GM18499 (cell line): ENCODE results near the gene TMEM107.

Source experiments
- ATAC-seq: cut with Tn5 transposase; IDR thresholded peaks from one replicate; pipeline ENCODE4 v1.9.1; 2021; ENCODE audit warnings: moderate number of reproducible peaks; ENCODE audit not compliant: insufficient read depth, unreplicated experiment

TMEM107 gene

DNA sequence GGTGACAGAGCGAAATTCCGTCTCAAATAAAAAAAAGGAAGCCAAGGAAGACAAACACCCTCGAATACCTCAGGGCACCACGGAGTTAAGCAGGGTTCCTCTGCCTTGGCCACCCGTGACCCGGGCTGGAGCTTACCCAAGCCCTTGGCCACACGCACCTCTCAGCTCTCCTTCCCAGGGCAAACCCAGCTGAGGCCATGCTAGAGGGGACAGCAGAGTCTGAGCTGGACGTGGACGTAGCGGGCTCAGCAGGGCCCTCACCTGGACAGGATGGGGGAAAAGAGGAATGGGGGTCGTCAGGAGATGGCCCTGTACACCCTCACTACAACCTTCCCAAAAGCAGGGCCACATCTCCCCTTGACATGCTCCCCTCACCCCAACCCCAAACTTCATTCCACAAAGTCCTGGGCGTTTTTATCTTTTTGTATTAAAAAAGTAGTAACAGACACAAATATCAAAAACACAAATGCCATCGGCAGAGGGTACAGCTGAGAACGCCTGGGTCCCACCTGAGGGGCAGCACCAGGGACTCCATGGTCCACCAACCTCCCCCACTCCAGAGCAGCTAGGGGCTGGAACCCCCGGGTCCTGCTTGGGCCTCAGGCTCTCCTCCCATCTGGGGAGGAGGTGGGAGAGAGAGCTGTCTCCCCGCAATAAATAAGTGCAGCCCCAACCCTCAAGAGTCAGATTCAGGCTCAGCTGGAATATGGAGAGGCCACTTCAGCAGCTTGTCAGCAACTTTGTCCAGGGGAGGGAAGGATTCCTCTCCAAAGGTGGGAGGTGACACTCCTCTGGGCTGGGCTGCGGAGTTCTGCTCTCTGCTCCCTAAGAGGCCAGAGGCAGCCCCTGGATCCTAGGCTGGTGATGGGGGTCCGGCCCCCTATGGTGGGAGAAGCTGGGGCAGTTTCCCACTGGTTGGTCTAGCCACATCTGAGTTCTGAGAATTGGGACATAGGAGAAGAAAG lies 35.8 kb downstream of the TMEM107 start:
- no peak for ATAC-seq

DNA sequence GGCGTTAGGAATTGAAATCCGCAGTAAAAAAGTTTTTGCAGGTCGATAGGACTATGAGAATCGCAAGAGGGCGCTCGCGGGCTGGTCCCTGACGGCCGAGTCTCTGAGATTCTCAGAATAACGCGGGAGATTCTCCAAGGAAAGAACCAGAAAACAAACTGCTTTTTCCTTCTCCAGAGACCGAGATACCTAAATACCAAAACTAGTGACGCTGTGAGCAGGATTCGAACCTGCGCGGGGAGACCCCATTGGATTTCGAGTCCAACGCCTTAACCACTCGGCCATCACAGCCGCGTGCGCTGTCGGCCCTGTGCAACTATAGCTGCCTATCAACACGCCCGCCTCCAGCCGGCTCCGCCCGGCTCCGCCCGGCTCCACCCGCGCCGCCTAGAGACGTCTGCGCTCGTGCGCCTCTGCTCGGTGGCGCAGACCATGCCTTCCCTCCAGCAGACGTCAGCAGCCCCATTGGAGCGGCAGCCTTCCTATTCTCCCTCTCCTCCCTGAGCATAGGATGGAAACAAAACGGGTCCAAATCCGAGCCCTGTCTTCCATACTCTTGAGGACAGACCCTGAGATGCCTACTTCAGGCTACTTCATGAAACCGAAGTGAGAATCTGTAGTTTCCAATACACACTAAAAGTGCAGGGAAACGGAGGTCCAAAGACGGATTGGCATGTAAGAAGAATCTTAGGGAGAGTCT lies 37.4 kb downstream of the TMEM107 start:
- peak; percentile 41 for ATAC-seq

DNA sequence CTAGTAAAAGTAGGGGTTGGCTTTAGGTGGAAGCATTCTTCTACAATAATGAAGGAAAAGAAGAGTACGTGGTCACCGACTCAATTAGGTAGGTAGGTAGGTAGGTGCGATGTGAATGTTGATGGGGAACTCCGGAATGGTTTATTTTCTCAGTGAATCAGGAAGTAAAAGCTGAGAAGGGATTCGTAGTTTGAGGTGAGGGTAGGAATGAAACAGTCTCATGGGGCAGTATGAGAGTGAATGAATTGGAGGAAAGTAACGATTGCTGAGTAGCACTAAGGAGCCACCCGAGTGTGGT lies 37.9 kb downstream of the TMEM107 start:
- ATAC-seq, result peak; percentile 4

DNA sequence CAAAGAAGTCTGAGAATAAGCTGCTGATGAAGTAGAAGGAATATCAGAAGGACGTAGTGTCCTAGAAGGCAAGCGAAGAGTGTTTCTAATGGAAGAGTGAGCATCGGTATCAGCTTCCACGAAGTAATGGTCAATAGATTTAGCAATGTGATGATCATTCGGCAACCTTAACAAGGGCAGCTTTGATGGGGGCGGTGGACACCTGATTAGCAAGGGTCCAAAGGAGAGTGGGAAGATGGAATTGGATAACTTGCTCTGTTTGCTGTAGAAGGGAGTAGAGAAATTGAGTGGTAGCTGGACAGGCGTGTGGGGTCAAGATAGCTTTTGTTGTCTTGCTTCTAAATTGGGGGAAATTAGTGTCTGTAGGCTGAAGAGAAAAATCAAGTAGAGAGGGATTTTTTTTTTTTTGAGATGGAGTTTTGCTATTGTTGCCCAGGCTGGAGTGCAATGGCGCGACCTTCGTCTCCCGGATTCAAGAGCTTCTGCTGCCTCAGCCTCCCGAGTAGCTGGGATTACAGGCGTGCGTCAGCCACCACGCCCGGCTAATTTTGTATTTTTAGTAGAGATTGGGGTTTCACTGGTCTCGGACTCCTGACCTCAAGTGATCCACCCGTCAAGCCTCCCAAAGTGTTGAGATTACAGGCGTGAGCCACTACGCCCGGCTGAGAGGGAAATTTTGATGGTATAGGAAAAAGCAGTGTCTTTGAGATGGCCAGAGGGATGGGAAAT lies 38.4 kb downstream of the TMEM107 start:
- no peak for ATAC-seq

DNA sequence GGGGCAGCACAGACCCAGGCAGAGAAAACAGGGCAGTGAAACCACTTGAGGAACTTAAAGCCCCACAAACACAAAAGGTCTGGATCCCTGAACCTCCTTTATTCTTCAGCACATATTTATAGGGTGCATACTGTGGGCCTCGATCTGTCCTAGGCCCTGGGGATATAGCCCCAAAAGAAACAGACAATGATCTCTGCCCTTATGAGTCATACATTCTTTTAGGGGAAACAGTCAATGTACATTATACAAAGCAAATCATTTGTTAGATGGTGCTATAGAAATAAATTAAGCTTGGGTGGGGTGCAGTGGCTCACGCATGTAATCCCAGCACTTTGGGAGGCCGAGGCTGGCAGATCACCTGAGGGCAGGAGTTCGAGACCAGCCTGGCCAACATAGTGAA lies 42.2 kb downstream of the TMEM107 start:
- ATAC-seq, result no peak

DNA sequence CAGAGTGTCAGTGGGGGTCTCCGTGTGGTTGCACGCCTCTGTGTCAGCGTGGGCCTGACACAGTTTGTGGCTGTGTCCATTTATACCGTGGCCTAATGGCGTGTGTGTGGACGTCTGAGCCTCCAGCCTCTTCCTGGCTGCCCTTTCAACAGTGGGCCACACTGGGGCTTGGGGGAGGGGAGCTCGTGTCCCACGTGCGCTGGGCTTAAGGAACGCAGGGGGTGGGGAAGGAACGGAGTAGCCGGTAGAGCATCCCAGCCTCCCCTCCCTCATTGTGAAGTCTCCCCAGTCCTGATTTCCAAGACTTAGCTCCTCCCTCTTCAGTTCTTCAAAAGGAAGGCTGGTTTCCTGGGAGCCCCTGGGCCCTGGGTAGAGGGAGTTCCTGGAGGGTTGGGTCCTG lies 42.8 kb downstream of the TMEM107 start:
- no peak for ATAC-seq

DNA sequence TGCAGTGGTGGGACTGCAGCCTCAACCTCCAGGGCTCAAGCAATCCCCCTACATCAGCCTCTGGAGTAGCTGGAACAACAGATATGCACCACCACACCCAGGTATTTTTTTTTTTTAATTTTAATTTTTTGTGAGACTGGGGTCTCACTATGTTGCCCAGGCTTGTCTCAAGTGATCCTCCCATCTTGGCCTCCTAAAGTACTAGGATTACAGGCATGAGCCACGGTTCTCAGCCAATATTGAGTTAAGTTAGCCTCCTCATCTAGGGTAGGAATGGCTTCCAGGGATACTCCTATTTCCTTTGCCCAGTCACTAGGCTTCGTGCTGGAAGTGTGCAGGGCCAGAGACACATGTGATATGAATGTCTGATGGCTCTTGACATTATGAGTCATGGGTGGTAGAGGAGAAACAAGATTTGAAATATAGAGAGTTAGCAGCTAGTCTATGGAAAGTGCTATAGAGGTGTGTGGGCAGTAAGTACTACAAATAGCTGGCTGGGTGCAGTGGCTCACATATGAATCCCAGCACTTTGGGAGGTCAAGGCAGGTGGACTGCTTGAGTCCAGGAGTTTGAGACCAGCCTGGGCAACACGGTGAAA lies 44.2 kb downstream of the TMEM107 start:
- no peak for ATAC-seq

DNA sequence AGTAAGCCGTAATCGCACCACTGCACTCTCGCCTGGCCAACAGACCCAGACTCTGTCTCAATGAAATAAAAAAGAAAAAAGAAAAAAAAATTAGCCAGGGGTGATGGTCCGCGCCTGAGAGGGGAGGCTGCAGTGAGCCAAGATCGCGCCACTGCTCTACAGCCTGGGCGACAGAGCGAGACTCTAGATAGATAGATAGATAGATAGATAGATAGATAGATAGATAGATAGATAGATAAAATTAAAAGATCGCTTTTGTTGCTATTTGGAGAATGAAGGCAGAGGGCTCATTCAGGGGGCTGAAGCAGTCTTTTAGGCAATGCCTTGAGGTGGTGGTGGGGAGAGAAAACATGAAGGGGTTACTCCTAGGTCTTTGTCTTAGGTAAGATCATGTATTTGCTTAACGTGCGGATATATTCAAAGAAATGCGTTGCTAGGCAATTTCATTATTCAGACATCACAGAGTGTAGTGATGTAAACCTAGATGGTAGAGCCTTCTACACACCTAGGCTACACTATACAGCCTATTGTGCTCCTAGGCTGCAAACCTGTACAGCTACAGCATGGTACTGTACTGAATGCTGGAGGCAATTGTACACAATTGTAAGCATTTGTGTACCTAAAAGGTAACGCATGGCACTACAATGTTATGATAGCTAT lies 47.9 kb downstream of the TMEM107 start:
- no peak for ATAC-seq

DNA sequence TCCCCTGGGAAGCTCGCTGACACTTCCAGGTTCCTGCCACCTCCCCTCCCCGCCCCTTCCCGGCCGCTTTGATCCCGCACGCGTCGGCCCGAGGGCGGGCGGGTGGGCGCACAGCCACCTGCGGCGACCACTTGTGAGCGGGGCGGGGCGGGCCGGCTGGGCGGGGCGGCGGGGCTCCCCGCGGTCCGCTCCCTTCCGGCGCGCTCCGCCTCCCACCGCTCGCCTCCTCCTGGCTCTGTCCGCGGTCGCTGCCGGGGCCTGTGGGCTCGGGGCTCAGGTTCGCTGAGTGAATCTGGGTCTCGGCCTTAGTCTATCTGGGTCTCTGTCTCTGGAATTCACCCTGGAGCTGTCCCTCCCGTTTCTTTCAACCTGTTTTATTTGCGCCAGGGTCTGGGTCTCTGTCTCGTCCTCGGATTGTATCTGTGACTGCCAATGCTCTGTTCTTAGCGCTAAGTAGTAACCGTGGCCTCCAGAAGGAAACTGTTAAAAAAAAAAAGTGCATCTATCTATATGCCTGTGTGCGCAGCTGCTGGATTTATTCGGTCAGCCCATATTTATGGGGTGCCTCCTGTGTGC lies 49.6 kb downstream of the TMEM107 start:
- ATAC-seq, result no peak

DNA sequence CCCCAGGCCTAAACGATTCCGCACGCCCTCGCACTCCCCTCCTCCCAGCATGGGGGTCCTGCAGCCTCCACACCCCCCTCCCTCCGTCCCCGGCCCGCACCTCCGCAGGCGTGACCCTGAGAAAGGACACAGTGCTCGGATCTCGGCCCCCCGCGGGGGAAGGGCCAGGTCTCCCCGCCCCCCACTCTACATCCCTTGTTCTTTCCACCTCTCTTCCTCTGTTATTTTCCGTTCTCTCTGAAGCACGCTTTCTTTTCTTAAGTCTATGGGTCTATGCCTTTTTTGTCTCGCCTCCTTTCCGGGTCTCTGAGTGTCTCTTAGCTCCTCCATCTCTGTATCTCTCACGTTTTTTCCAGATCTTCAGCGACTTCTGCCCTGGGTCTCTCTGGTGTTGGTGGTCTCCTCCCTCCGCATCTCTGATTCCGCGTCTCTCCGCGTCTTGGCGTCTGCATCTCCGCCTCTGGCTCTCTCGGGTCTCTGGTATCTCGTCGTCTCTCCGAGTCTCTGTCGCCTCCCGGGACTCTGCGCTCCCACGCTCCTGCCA lies 50.2 kb downstream of the TMEM107 start:
- no peak for ATAC-seq

DNA sequence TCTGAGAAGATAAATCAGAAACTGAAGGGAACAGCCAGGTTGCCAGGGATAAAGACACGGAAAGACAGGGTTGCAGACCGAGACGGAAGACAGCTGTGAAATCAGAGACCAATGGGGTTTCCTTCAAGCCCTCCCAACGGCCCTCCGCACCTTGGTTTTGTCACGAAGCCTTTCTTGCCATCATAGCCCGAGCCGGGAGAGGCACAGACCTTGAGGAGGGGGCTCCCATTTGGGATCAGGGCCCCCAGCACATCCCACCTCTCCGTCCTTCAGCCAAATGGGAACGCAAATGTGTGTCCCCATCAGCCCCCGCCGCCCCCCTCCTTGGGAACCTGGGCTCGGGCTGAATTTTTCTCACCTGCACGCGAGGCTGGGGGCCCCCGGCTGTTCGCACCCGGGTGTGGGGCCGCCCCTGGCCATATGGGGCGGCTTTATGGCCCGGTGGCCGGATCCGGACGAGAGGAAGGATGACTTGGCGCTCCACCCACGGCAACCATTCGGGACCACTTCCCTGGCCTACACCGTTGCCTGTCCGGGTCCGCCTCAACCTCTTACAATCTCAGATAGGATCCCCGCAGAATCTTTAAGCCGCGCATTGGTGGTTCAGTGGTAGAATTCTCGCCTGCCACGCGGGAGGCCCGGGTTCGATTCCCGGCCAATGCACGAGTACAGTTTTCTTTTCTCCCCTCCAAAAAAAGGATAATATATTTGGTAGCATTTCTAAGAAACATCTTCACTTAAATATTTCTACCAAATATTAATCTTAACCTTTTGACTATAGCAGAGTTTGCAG lies 50.8 kb downstream of the TMEM107 start:
- no peak for ATAC-seq

DNA sequence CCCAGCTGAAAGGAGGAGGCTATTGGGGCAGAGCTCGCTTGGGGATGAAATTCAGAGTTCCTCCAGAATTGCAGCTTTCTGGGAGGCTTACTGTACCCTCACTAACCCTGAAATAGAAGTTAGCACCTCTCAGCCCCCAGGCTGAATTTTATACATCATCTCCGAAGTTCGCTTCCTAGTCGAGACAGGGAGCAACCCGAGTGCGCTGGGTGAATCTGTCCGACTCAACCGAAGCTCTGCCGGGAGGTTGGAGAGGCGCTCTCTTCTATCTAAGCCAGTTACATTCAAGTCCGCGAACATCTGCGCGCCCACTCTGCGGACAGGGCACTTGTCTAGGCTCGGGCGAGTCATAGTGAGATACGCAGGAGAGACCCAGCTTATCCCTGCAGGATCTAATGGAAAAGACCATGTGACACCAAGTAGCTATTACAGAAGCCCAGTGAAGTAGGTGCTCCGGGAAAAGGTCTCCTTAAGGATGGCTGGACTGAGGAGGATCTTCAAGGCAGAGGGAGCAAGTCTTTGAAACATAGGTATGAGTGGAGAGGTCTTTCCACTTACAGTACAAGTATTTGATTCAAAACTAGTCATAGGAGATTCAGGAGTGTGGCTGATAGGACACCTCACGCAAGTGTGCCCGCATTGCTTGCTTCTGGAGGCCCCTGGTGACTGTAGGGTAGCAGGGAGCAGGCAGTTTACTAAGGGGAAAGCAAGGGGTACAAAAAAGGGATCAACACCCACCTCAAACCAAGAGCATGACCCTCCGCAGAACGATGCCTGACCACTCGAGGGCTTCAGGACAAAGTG lies 51.6 kb downstream of the TMEM107 start:
- no peak for ATAC-seq

DNA sequence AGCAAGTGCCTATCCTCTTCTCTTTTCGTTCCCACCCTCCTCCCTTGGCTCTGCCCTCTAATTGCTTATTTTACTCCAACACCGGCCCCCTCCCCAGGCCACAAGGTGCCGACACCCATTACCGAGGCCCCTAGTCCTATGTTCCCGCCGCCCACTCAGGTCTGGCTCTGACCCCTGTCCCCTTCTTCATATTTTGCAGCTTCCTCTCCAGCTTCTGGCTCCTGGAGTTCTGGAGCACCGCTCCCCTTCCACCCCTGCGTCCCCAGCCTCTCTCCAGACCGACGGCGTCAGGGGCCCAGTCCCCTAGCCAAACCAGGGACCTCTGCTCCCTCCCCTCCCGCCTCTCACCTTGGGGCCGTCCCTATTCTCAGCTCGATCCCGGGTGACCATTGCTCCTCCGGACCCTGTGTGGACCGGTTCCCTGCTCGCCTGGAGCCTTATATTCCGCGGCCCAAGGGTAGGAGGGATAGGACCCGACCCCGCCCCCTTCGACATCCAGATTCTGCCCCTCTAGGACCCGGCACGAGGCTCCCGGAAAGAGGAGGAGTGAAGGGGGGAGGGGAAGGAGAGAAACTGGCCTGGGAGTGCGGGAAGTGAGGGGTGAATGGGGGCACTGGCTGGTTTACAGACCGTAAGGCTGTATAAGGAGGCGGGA lies 52.4 kb downstream of the TMEM107 start, which contains the start of gene HES7:
Gene HES7 (minus strand): TSS at position 412 of the 655 bp plus-strand sequence. CDS start 22 bp downstream, at position 390.
- no peak for ATAC-seq

DNA sequence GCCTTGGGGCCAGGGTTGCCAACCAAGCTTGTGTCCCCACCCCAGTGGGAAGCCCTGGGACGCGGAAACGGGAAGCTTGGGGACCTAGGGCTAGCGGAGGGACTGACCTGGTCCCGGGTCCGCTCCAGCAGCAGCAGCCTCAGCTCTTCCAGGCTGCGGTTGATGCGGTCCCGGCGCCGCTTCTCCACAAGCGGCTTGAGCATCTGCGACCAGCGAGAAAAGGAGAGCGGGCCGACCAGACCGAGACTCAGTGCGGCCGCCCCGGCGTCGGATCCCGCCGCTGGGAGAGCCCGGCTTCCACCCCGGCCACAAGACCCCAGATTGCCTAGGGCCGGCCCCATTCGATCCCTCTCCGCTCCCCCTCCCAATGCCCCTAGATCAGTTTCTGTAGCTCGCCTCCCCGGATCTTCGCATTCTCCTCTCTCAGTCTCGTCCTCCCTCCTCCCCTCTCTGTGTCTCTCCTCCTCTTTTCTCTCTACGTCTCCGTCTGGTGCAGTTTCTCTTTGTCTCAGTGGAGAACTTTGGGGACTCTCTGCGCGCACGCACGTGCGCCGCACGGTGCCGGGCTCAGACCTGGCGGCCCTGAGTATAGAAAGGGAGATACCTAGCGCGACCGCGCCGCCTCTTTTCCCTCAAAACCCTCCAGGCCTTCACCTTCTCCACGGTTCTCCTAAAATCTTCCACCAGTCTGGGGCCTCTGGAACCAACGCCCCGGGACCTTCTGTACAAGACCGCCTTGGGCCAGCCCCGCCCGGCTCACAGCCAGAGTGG lies 53.1 kb downstream of the TMEM107 start:
- no peak for ATAC-seq
